Uterus (tissue), 4 donors: ENCODE results near the gene DPEP1. TPM values are rescaled to one million over a fixed set of nuclear protein-coding genes. Genes with fewer than 3 reads are reported as not detected.

Source experiments
- DNase-seq, 2 donors: peaks; one replicate each; pipeline ENCODE4 v3.0.0-alpha.2; 2019 to 2020
- H3K27ac ChIP-seq, 2 donors: fragments of 200-600 bp; sonication (generic); 1 replicate in 1 of 2; 2 replicates in 1 of 2; pipeline ENCODE4 v1.5.1; 2016 to 2018
- H3K27me3 ChIP-seq, 2 donors: fragments of 200-600 bp; sonication (generic); one replicate each; pipeline ENCODE4 v1.5.1; 2018 to 2019; ENCODE audit warnings: control low read depth in 1 of 2
- H3K36me3 ChIP-seq, 2 donors: fragments of 200-600 bp; sonication (generic); one replicate each; pipeline ENCODE4 v1.5.1; 2019; ENCODE audit warnings: control low read depth in 1 of 2
- H3K4me1 ChIP-seq, 2 donors: fragments of 200-600 bp; sonication (generic); one replicate each; pipeline ENCODE4 v1.5.1; 2018 to 2019; ENCODE audit warnings: control low read depth in 1 of 2
- H3K4me3 ChIP-seq, 2 donors: fragments of 200-600 bp; sonication (generic); 1 replicate in 1 of 2; 2 replicates in 1 of 2; pipeline ENCODE4 v1.5.1; 2018 to 2019; ENCODE audit warnings: mild to moderate bottlenecking in 1 of 2
- H3K9me3 ChIP-seq, 2 donors: fragments of 200-600 bp; sonication (generic); one replicate each; pipeline ENCODE4 v1.5.1; 2019; ENCODE audit warnings: control low read depth in 1 of 2
- CTCF ChIP-seq, 4 experiments: fragments of 200-600 bp in 2 of 4; fragments of 450-650 bp in 2 of 4; sonication (generic) in 2 of 4; IDR thresholded peaks; one replicate each; pipeline ENCODE4 v1.5.1; 2016 to 2019; ENCODE audit warnings: antibody characterized with exemption in 4 of 4, mild to moderate bottlenecking in 2 of 4, moderate library complexity in 1 of 4
- POLR2A ChIP-seq, 2 donors: fragments of 450-650 bp; IDR thresholded peaks; one replicate each; pipeline ENCODE4 v1.6.1; 2016; ENCODE audit warnings: antibody characterized with exemption in 2 of 2, mild to moderate bottlenecking in 1 of 2, moderate library complexity in 1 of 2
- intact Hi-C: fragments of 100-400 bp; cut with DNase I; formaldehyde crosslinking; loops from one replicate; pipeline ENCODE4 v1.15.1; 2023; ENCODE audit warnings: low total_unique reads
- total RNA-seq, 4 donors: library from RNA; depleted of rRNA in 3 of 4; stranded (reverse); fragments of >200 nt in 3 of 4; gene quantifications; one replicate each; pipeline versions ENCODE4 v1.1.0 to v1.2.4, GENCODE V29; 2014 to 2023
- donor health status: DM: yes; HTN: yes; CAD: no.

The DPEP1 gene
- total RNA-seq, 4 donors from 2014 or later = 1.0 to 5.5 TPM; not detected in 2

GRCh38 chr16:89617036-89617435 lies 3.6 kb downstream of the DPEP1 start:
- DNase-seq = no peak
- Histone ChIP-seq H3K9me3 (no peaks in the 10 kb centered on the region), H3K27ac (no peak overlapping the region), H3K36me3 (no peaks in the 10 kb centered on the region), H3K4me1 (no peaks in the 10 kb centered on the region), H3K4me3 (no peak overlapping the region), H3K27me3 (no peaks in the 10 kb centered on the region)
- intact Hi-C loops = no loop called here
- TF ChIP-seq POLR2A (IDR thresholded peaks at IDR 0.05) (no peak), CTCF (IDR thresholded peaks at IDR 0.05) (no peak)

- TF ChIP-seq POLR2A (IDR thresholded peaks at IDR 0.05) = no peak
- no peak for TF ChIP-seq CTCF (IDR thresholded peaks at IDR 0.05)
- H3K27ac ChIP-seq = no peak overlapping the region
- H3K9me3 ChIP-seq = no peaks in the 10 kb centered on the region
- intact Hi-C loops = no loop called here
- H3K4me3 ChIP-seq = no peak overlapping the region
- no peaks in the 10 kb centered on the region for H3K36me3 ChIP-seq
- no peaks in the 10 kb centered on the region for H3K27me3 ChIP-seq
- H3K4me1 ChIP-seq = no peaks in the 10 kb centered on the region
- DNase-seq = no peak
Measured at GRCh38 chr16:89618109-89618998, 4.9 kb downstream of the DPEP1 start.

GRCh38 chr16:89619840-89620239 lies 6.4 kb downstream of the DPEP1 start:
- H3K27me3 ChIP-seq = no peaks in the 10 kb centered on the region
- H3K4me3 ChIP-seq = no peak overlapping the region
- H3K36me3 ChIP-seq = no peaks in the 10 kb centered on the region
- H3K4me1 ChIP-seq = no peaks in the 10 kb centered on the region
- no peaks in the 10 kb centered on the region for H3K9me3 ChIP-seq
- intact Hi-C loops = no loop called here
- TF ChIP-seq POLR2A (IDR thresholded peaks at IDR 0.05) (no peak), CTCF (IDR thresholded peaks at IDR 0.05) (no peak)
- no peak for DNase-seq
- no peak overlapping the region for H3K27ac ChIP-seq

GRCh38 chr16:89620406-89620841 lies 7.0 kb downstream of the DPEP1 start:
- Histone ChIP-seq H3K27ac (no peak overlapping the region), H3K4me3 (no peak overlapping the region), H3K4me1 (no peaks in the 10 kb centered on the region), H3K36me3 (no peaks in the 10 kb centered on the region), H3K9me3 (no peaks in the 10 kb centered on the region), H3K27me3 (no peaks in the 10 kb centered on the region)
- no peak for DNase-seq
- no peak for TF ChIP-seq CTCF (IDR thresholded peaks at IDR 0.05)
- TF ChIP-seq POLR2A (IDR thresholded peaks at IDR 0.05) = no peak
- intact Hi-C loops = no loop called here

- intact Hi-C loops = no loop called here
- H3K27me3 ChIP-seq = no peaks in the 10 kb centered on the region
Measured at GRCh38 chr16:89621136-89621697, 7.8 kb downstream of the DPEP1 start.

More at GRCh38 chr16:89621136-89621697, 7.8 kb downstream of the DPEP1 start:
- TF ChIP-seq CTCF (IDR thresholded peaks at IDR 0.05) = no peak
- TF ChIP-seq POLR2A (IDR thresholded peaks at IDR 0.05) = no peak
- no peak overlapping the region for H3K4me3 ChIP-seq
- H3K36me3 ChIP-seq = no peaks in the 10 kb centered on the region
- no peak for DNase-seq
- no peaks in the 10 kb centered on the region for H3K9me3 ChIP-seq
- no peaks in the 10 kb centered on the region for H3K4me1 ChIP-seq
- H3K27ac ChIP-seq = no peak overlapping the region
